ENCODE data around the gene PIEZO2. TPM values are rescaled to one million over a fixed set of nuclear protein-coding genes. Genes with fewer than 3 reads are reported as not detected.

The PIEZO2 gene
- total RNA-seq, 1 donor from 2014 or later, result 4.2 TPM

DNA sequence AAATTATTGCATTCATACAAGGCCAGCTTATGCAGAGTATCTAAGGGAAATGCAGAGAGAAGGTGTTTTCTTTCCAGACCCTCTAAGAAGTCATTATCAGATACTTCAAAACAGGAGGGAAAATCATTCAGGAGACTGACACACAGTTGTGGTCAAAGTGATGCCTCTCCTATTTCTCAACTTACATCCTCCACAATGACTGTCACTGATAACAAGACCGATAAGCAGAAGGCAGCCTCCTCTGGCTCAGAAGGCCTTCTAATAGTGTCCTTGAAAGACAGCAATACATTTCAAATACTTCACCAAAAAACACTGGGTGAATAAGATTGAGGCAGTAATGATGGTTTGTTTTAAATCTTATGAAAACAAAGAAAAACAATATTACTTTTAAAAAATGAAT is 199.7 kb downstream of the PIEZO2 start:
- no peak overlapping the region for H3K9ac ChIP-seq
- no peaks in the 10 kb centered on the region for H3K27me3 ChIP-seq
- H3K4me1 ChIP-seq, result no peaks in the 10 kb centered on the region
- H3F3A ChIP-seq (ENCODE audit: low read depth), result no peaks in the 10 kb centered on the region
- DNase-seq (ENCODE audit: low spot score), result no peak
- H3K4me3 ChIP-seq, result no peak overlapping the region
- Mint-ChIP-seq H3K36me3 (no peaks in the 10 kb centered on the region), H3K9me3 (peaks cover 20% of the 10 kb centered on the region), H3K4me1 (no peaks in the 10 kb centered on the region), H3K27ac (no peak overlapping the region), H3K4me3 (no peak overlapping the region), H3K27me3 (ENCODE audit: insufficient read depth, low read depth) (peaks cover 3% of the 10 kb centered on the region)
- H3K4me2 ChIP-seq, result no peak overlapping the region
- H4K20me1 ChIP-seq (ENCODE audit: low read depth), result no peaks in the 10 kb centered on the region
- peaks cover 10% of the 10 kb centered on the region for H3K9me3 ChIP-seq (ENCODE audit: low read depth)
- no peak for TF ChIP-seq EZH2 (IDR thresholded peaks at IDR 0.05)
- TF ChIP-seq, protein P1, sequence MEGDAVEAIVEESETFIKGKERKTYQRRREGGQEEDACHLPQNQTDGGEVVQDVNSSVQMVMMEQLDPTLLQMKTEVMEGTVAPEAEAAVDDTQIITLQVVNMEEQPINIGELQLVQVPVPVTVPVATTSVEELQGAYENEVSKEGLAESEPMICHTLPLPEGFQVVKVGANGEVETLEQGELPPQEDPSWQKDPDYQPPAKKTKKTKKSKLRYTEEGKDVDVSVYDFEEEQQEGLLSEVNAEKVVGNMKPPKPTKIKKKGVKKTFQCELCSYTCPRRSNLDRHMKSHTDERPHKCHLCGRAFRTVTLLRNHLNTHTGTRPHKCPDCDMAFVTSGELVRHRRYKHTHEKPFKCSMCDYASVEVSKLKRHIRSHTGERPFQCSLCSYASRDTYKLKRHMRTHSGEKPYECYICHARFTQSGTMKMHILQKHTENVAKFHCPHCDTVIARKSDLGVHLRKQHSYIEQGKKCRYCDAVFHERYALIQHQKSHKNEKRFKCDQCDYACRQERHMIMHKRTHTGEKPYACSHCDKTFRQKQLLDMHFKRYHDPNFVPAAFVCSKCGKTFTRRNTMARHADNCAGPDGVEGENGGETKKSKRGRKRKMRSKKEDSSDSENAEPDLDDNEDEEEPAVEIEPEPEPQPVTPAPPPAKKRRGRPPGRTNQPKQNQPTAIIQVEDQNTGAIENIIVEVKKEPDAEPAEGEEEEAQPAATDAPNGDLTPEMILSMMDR (IDR thresholded peaks at IDR 0.05), result no peak
- no peak for TF ChIP-seq EZH2phosphoT487 (IDR thresholded peaks at IDR 0.05)
- H3K27ac ChIP-seq, result no peak overlapping the region
- no peaks in the 10 kb centered on the region for H3K36me3 ChIP-seq
- H2AFZ ChIP-seq (replicated peaks), result no peak overlapping the region
- no peaks in the 10 kb centered on the region for H3K79me2 ChIP-seq (ENCODE audit: low read depth)

DNA sequence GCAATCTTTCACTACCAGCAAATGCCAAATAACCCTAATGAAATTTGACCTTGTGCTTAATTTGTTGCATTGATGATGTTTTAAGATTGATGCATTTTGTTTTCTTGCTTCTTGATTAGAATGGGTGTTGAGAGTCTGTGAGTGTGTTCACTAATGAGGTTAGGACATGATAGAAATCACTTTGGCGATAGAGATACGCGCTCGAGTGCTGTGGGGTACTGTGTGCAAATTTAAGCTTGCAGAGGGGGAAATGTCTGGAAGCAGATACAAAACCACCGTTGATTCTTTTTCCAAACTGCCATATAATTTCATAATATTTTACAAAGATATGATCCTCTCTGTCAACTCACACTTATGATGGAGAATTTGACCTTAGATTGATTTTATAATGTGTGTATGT is 200.9 kb downstream of the PIEZO2 start:
- Mint-ChIP-seq H3K4me3 (no peak overlapping the region), H3K27me3 (ENCODE audit: insufficient read depth, low read depth) (peaks cover under 1% of the 10 kb centered on the region), H3K4me1 (no peaks in the 10 kb centered on the region), H3K27ac (no peak overlapping the region), H3K9me3 (peaks cover 25% of the 10 kb centered on the region), H3K36me3 (no peaks in the 10 kb centered on the region)
- H3K4me2 ChIP-seq, result no peak overlapping the region
- no peaks in the 10 kb centered on the region for H4K20me1 ChIP-seq (ENCODE audit: low read depth)
- no peaks in the 10 kb centered on the region for H3K79me2 ChIP-seq (ENCODE audit: low read depth)
- H3K27me3 ChIP-seq, result no peaks in the 10 kb centered on the region
- no peaks in the 10 kb centered on the region for H3K4me1 ChIP-seq
- DNase-seq (ENCODE audit: low spot score), result no peak
- H3K27ac ChIP-seq, result no peak overlapping the region
- TF ChIP-seq EZH2 (IDR thresholded peaks at IDR 0.05), result no peak
- TF ChIP-seq, protein P1 (IDR thresholded peaks at IDR 0.05), result no peak
- no peak for TF ChIP-seq EZH2phosphoT487 (IDR thresholded peaks at IDR 0.05)
- H3F3A ChIP-seq (ENCODE audit: low read depth), result no peaks in the 10 kb centered on the region
- peaks cover 10% of the 10 kb centered on the region for H3K9me3 ChIP-seq (ENCODE audit: low read depth)
- no peak overlapping the region for H2AFZ ChIP-seq (replicated peaks)
- no peak overlapping the region for H3K9ac ChIP-seq
- H3K4me3 ChIP-seq, result no peak overlapping the region
- no peaks in the 10 kb centered on the region for H3K36me3 ChIP-seq

DNA sequence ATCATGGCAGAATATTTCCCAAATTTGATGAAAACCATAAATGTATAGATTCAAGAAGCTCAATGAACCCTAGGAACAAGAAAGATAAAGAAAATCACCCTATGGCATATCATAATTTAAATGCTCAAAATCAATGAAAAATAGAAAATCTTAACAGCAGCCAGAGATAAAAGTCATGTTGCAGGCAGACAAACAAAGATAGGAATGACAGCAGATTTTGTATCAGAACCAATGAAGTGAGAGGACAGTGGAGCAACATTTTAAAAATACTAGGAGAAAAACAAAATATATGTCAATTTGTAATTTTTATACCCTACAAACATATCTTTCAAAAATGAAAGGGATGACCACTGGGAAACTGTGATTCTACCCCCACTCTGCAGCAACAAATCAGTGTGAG is 203.3 kb downstream of the PIEZO2 start:
- H3K4me2 ChIP-seq, result no peak overlapping the region
- no peak overlapping the region for H2AFZ ChIP-seq (replicated peaks)
- no peaks in the 10 kb centered on the region for H3K36me3 ChIP-seq
- no peaks in the 10 kb centered on the region for H3F3A ChIP-seq (ENCODE audit: low read depth)
- Mint-ChIP-seq H3K36me3 (no peaks in the 10 kb centered on the region), H3K4me3 (no peak overlapping the region), H3K4me1 (no peaks in the 10 kb centered on the region), H3K27ac (no peak overlapping the region), H3K9me3 (peaks cover 33% of the 10 kb centered on the region), H3K27me3 (ENCODE audit: insufficient read depth, low read depth) (no peaks in the 10 kb centered on the region)
- TF ChIP-seq EZH2 (IDR thresholded peaks at IDR 0.05), result no peak
- TF ChIP-seq, protein P1 (IDR thresholded peaks at IDR 0.05), result no peak
- no peak for TF ChIP-seq EZH2phosphoT487 (IDR thresholded peaks at IDR 0.05)
- H3K9ac ChIP-seq, result no peak overlapping the region
- no peaks in the 10 kb centered on the region for H3K27me3 ChIP-seq
- no peaks in the 10 kb centered on the region for H3K79me2 ChIP-seq (ENCODE audit: low read depth)
- no peak overlapping the region for H3K4me3 ChIP-seq
- H3K27ac ChIP-seq, result no peak overlapping the region
- no peak for DNase-seq (ENCODE audit: low spot score)
- peaks cover 10% of the 10 kb centered on the region for H3K9me3 ChIP-seq (ENCODE audit: low read depth)
- H4K20me1 ChIP-seq (ENCODE audit: low read depth), result no peaks in the 10 kb centered on the region
- no peaks in the 10 kb centered on the region for H3K4me1 ChIP-seq
